B cell (primary cell): Measurements from ENCODE around the gene UBE4A. TPM values are rescaled to one million over a fixed set of nuclear protein-coding genes. Genes with fewer than 3 reads are reported as not detected.
"Not testable (repeated sequence)": the region's sequence is repeated elsewhere in the genome, so short reads cannot be mapped to it uniquely, and the experiment has no call there.

Experiments
- ATAC-seq: fragments of 200-7000 bp; cut with Tn5 transposase; one replicate; pipeline ENCODE4 v1.10.0; 2021; ENCODE audit warnings: low read depth, mild to moderate bottlenecking, moderate number of reproducible peaks, moderate library complexity
- CTCF ChIA-PET: fragments of 350-600 bp; sonication (Branson Sonifier 250); formaldehyde crosslinking; loops from one replicate; lab custom pipeline; 2021; ENCODE audit warnings: antibody characterized with exemption, inconsistent platforms; lab: Charles Lee
- POLR2A ChIA-PET: fragments of 350-600 bp; sonication (Branson Sonifier 250); formaldehyde crosslinking; loops from one replicate; lab custom pipeline; 2021; ENCODE audit warnings: antibody characterized with exemption; lab: Charles Lee
- DNase-seq: peaks from one replicate; pipeline ENCODE4 v3.0.0; 2013
- H2AFZ ChIP-seq: 2 replicates; pipeline ENCODE4 v1.6.1; 2012; ENCODE audit warnings: mild to moderate bottlenecking, low read depth, low read length; ENCODE audit not compliant: insufficient read depth, poor library complexity, severe bottlenecking
- H3K27ac ChIP-seq, 2 donors: 1 replicate in 1 of 2; 2 replicates in 1 of 2; pipeline ENCODE4 v1.5.1; 2012 to 2013; ENCODE audit warnings: low read length in 2 of 2, mild to moderate bottlenecking in 2 of 2, moderate library complexity in 1 of 2
- H3K27me3 ChIP-seq, 4 experiments: fragments of 200-600 bp in 1 of 4; sonication (generic) in 1 of 4; replicated peaks in 1 of 4; 1 replicate in 2 of 4; 2 replicates in 2 of 4; pipeline versions ENCODE4 v1.6.1 to v1.7.0; 2013 to 2016; ENCODE audit warnings: low read length in 3 of 4, mild to moderate bottlenecking in 2 of 4, mixed read lengths in 1 of 4, moderate library complexity in 1 of 4; ENCODE audit not compliant: insufficient read depth in 4 of 4, control insufficient read depth in 3 of 4; ENCODE audit errors: control extremely low read depth in 1 of 4
- H3K36me3 ChIP-seq, 2 experiments: replicated peaks in 1 of 2; 1 replicate in 1 of 2; 2 replicates in 1 of 2; pipeline versions ENCODE4 v1.6.1 to v1.7.1; 2013; ENCODE audit warnings: low read length in 1 of 2; ENCODE audit not compliant: insufficient read depth in 2 of 2, control insufficient read depth in 1 of 2; ENCODE audit errors: control extremely low read depth in 1 of 2, extremely low read depth in 1 of 2
- H3K4me1 ChIP-seq, 2 donors: fragments of 200-600 bp in 1 of 2; sonication (generic) in 1 of 2; 1 replicate in 1 of 2; 2 replicates in 1 of 2; pipeline versions ENCODE4 v1.5.1 to v1.6.1; 2013 to 2017; ENCODE audit warnings: low read length in 2 of 2; ENCODE audit not compliant: control insufficient read depth in 2 of 2, insufficient read depth in 2 of 2
- H3K4me2 ChIP-seq: replicated peaks from 2 replicates; pipeline ENCODE3; 2012; ENCODE audit warnings: mild to moderate bottlenecking, low read depth, low read length; ENCODE audit not compliant: poor library complexity, severe bottlenecking
- H3K4me3 ChIP-seq, 5 experiments: fragments of 200-600 bp in 1 of 5; sonication (generic) in 1 of 5; 1 replicate in 3 of 5; 2 replicates in 2 of 5; pipeline versions ENCODE4 v1.5.1 to v1.7.0; 2011 to 2016; ENCODE audit warnings: low read length in 4 of 5, mild to moderate bottlenecking in 4 of 5, low read depth in 2 of 5, control low read depth in 1 of 5, moderate library complexity in 1 of 5; ENCODE audit not compliant: insufficient read depth in 1 of 5; ENCODE audit errors: control extremely low read depth in 1 of 5, extremely low read depth in 1 of 5
- H3K79me2 ChIP-seq: fragments of 200-600 bp; sonication (generic); one replicate; pipeline ENCODE4 v1.6.0; 2016; ENCODE audit warnings: low read length; ENCODE audit not compliant: control insufficient read depth, insufficient read depth
- H3K9ac ChIP-seq: fragments of 200-600 bp; sonication (generic); 2 replicates; pipeline ENCODE4 v1.6.1; 2017; ENCODE audit warnings: mild to moderate bottlenecking, low read length, moderate library complexity
- H3K9me3 ChIP-seq, 3 donors: one replicate each; pipeline versions ENCODE4 v1.6.1 to v1.7.1; 2013; ENCODE audit warnings: low read length in 2 of 3; ENCODE audit not compliant: control insufficient read depth in 2 of 3, insufficient read depth in 1 of 3; ENCODE audit errors: control extremely low read depth in 1 of 3
- H4K20me1 ChIP-seq: 2 replicates; pipeline ENCODE4 v1.6.0; 2012; ENCODE audit warnings: mild to moderate bottlenecking, low read length; ENCODE audit not compliant: insufficient read depth, control insufficient read depth, poor library complexity, severe bottlenecking
- H3K27ac Mint-ChIP-seq: one replicate; pipeline ENCODE4 v1.8.0; 2021; ENCODE audit warnings: mixed read lengths
- H3K27me3 Mint-ChIP-seq: one replicate; pipeline ENCODE4 v1.8.0; 2021; ENCODE audit warnings: mixed read lengths
- H3K4me1 Mint-ChIP-seq: one replicate; pipeline ENCODE4 v1.8.0; 2021; ENCODE audit warnings: mixed read lengths
- H3K4me3 Mint-ChIP-seq: one replicate; pipeline ENCODE4 v1.8.0; 2021; ENCODE audit warnings: mixed read lengths
- H3K9me3 Mint-ChIP-seq: one replicate; pipeline ENCODE4 v1.8.0; 2022; ENCODE audit warnings: mixed read lengths; ENCODE audit not compliant: insufficient read depth
- EZH2 ChIP-seq: IDR thresholded peaks from 2 replicates; pipeline ENCODE4 v1.6.1; 2012; ENCODE audit warnings: borderline replicate concordance, low read depth, mild to moderate bottlenecking, moderate library complexity, low read length; ENCODE audit not compliant: insufficient read depth, poor library complexity, severe bottlenecking
- WGBS: methylation state at CpG from one replicate; pipeline ENCODE4 v1.1.5; 2013; ENCODE audit warnings: missing lambda C conversion rate; ENCODE audit not compliant: insufficient coverage; 5-methylcytosine and 5-hydroxymethylcytosine counted together
- intact Hi-C: fragments of 100-400 bp; cut with micrococcal nuclease; formaldehyde crosslinking; loops from one replicate; pipeline ENCODE4 v1.10.0; 2022
- polyA plus RNA-seq: library from polyadenylated mRNA; depleted of rRNA; stranded (reverse); fragments of >200 nt; gene quantifications from 2 replicates; pipeline ENCODE4 v1.2.3, GENCODE V29; 2012
- total RNA-seq, 2 donors: library from RNA; stranded (reverse); fragments of 120-200 nt in 1 of 2; gene quantifications; 1 replicate in 1 of 2; 2 replicates in 1 of 2; pipeline versions ENCODE4 v1.2.3 to v1.2.4, GENCODE V29; 2013 to 2022
- TF ChIP-seq, protein P1 (sequence below): fragments of 200-600 bp; IDR thresholded peaks from one replicate; pipeline ENCODE4 v1.8.0; 2022; ENCODE audit warnings: antibody characterized with exemption, mild to moderate bottlenecking

UBE4A gene
- total and polyA plus RNA-seq, 2 donors (not counting 1 experiment from before 2014, with no cell fraction given) = 14.7 to 37.3 TPM

DNA sequence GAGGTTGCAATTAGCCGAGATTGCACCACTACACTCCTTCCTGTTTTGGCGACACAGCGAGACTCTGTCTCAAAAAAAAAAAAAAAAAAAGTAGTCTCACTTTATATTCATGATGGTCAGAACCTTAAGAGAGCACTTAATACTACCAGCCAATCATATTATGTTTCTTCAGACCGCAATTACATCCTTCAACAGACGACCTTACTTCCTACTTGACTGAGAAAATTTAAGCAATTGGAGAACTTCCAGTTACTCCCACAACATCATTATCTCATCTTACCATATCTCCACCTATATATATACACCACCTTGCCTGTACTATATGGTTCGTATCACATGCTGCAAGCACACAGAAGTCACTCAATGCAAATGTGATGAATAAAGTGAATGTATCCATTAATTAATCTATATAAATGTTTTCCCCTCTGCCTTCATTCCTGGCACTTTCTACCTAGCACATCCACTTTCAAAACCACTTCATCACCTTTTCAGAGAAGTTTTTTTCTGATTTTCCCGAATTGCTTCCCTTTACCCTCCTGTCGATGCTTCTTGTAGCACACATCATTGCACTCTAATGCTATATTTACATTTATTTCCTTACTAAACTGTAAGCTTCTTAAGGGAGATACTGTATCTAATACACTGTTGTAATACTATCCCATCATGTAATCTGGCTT, 55.8 kb downstream of the UBE4A start:
- no peaks in the 10 kb centered on the region for H3K9me3 ChIP-seq
- Mint-ChIP-seq H3K9me3 (no peaks in the 10 kb centered on the region), H3K4me1 (peaks cover 9% of the 10 kb centered on the region), H3K27me3 (no peaks in the 10 kb centered on the region), H3K4me3 (no peak overlapping the region), H3K27ac (no peak overlapping the region)
- H3K79me2 ChIP-seq = peaks cover 6% of the 10 kb centered on the region
- intact Hi-C loops = no loop called here
- H3K4me2 ChIP-seq = no peak overlapping the region
- H4K20me1 ChIP-seq = no peaks in the 10 kb centered on the region
- no peak overlapping the region for H3K27ac ChIP-seq
- no peak overlapping the region for H2AFZ ChIP-seq
- POLR2A ChIA-PET = no interaction called here
- ATAC-seq (no peak), DNase-seq (no peak)
- no peaks in the 10 kb centered on the region for H3K27me3 ChIP-seq
- peaks cover 0 to 7% of the 10 kb centered on the region in 2 experiments for H3K36me3 ChIP-seq
- no peak overlapping the region for H3K4me3 ChIP-seq
- no peak overlapping the region for H3K9ac ChIP-seq
- H3K4me1 ChIP-seq = peaks cover 4 to 5% of the 10 kb centered on the region in 2 donors
- WGBS = 29% methylated on average over 3 of the region's 8 CpGs
- CTCF ChIA-PET = interaction anchor here (0.7 kb wide), 1 partner anchor 10 kb away, joined by 3 read pairs; no protein-coding TSS in a partner anchor
- TF ChIP-seq, protein P1, sequence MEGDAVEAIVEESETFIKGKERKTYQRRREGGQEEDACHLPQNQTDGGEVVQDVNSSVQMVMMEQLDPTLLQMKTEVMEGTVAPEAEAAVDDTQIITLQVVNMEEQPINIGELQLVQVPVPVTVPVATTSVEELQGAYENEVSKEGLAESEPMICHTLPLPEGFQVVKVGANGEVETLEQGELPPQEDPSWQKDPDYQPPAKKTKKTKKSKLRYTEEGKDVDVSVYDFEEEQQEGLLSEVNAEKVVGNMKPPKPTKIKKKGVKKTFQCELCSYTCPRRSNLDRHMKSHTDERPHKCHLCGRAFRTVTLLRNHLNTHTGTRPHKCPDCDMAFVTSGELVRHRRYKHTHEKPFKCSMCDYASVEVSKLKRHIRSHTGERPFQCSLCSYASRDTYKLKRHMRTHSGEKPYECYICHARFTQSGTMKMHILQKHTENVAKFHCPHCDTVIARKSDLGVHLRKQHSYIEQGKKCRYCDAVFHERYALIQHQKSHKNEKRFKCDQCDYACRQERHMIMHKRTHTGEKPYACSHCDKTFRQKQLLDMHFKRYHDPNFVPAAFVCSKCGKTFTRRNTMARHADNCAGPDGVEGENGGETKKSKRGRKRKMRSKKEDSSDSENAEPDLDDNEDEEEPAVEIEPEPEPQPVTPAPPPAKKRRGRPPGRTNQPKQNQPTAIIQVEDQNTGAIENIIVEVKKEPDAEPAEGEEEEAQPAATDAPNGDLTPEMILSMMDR = no peak
- TF ChIP-seq EZH2 = no peak

DNA sequence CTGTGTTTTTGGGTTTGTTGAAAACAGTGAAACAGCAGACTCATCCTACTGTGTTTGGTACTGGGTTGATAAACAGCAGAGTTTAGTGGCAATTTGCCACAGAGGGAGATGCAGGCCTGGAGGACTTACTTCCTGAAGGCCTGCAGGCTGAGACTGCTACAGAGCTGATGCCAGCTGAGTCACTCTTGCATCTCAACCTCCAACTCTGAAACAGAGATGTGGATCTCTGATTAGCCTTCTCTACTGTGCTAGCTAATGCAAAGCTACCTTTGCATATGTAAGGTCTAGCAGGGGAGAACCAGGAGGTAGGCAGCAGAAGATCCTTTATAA, 56.3 kb downstream of the UBE4A start:
- Histone ChIP-seq H3K4me1 (no peaks in the 10 kb centered on the region), H3K27ac (no peak overlapping the region), H3K36me3 (peaks cover 0 to 7% of the 10 kb centered on the region in 2 experiments), H3K9me3 (no peaks in the 10 kb centered on the region), H3K9ac (no peak overlapping the region), H2AFZ (no peak overlapping the region), H3K4me2 (no peak overlapping the region), H4K20me1 (no peaks in the 10 kb centered on the region), H3K27me3 (no peaks in the 10 kb centered on the region), H3K4me3 (no peak overlapping the region), H3K79me2 (peaks cover under 1% of the 10 kb centered on the region)
- H3K4me3 Mint-ChIP-seq = no peak overlapping the region
- intact Hi-C loops = no loop called here
- TF ChIP-seq, protein P1 = no peak
- TF ChIP-seq EZH2 = no peak
- H3K4me1 Mint-ChIP-seq = peaks cover 4% of the 10 kb centered on the region
- H3K27ac Mint-ChIP-seq = no peak overlapping the region
- ATAC-seq (no peak), DNase-seq (no peak)
- no peaks in the 10 kb centered on the region for H3K27me3 Mint-ChIP-seq
- ChIA-PET CTCF (no interaction called here), POLR2A (no interaction called here)
- no peaks in the 10 kb centered on the region for H3K9me3 Mint-ChIP-seq

DNA sequence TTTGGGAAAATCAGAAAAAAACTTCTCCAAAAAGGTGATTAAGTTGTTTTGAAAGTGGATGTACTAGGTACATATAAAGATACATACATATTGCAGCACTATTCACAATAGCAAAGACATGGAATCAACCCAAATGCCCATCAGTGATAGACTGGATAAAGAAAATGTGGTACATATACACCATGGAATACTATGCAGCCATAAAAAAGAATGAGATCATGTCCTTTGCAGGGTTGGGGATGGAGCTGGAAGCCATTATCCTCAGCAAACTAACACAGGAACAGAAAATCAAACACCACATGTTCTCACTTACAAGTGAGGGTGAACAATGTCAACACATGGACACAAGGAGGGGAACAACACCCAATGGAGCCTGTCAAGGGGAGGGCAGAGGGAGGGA, 57.5 kb downstream of the UBE4A start:
- CTCF ChIA-PET, H3K4me3 Mint-ChIP-seq: not testable (repeated sequence)

More for the DNA sequence above, 57.5 kb downstream of the UBE4A start:
- H3K79me2 ChIP-seq, H3K4me1 Mint-ChIP-seq, H3K4me1 ChIP-seq, H2AFZ ChIP-seq, H3K27me3 ChIP-seq, H3K4me2 ChIP-seq, DNase-seq, H3K4me3 ChIP-seq, POLR2A ChIA-PET, H3K27me3 Mint-ChIP-seq, H3K9me3 ChIP-seq, H3K9me3 Mint-ChIP-seq, ATAC-seq, H3K9ac ChIP-seq, H4K20me1 ChIP-seq, H3K36me3 ChIP-seq, H3K27ac ChIP-seq, H3K27ac Mint-ChIP-seq, intact Hi-C loops: not testable (repeated sequence)
